Measurements from ENCODE around the gene CYP8B1.

DNA sequence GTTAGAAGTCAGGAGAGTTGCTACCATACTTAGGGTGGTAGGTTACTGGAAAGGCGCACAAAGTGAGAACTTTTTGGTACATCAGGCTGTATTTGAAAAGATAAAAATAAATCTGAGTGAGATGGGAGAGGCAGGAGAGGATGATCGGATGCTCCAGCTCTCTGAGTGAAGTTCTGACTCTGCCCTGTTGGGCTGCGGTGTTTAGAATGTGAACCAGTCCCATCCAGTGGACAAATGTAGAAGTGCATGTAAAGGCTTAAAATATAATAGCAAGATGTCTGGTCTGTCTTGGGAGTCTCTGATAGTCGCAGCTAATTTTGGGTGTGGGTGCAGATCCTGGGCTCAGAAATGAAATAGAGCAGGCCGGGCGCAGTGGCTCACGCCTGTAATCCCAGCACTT, 36.1 kb downstream of the CYP8B1 start:
- TF ChIP-seq ELF4 (IDR thresholded peaks at IDR 0.05) (no peak), ARNT (IDR thresholded peaks at IDR 0.05) (no peak)
